ENCODE measurements around the gene DISC1. TPM values are rescaled to one million over a fixed set of nuclear protein-coding genes. Genes with fewer than 3 reads are reported as not detected.
A peak's percentile ranks its signal among the peaks of the same experiment; 100 is the strongest.

DISC1 gene
- total RNA-seq, 1 donor from 2014 or later: 3.5 TPM

- intact Hi-C loops (cut with micrococcal nuclease): loop anchor here (10.0 kb wide), 1 partner anchor 442 kb away; no protein-coding TSS in a partner anchor
- H3K9me3 ChIP-seq (replicated peaks): no peaks in the 10 kb centered on the region
- no peak overlapping the region for H3K4me3 ChIP-seq
- DNase-seq: peak; percentile 33
- no peaks in the 10 kb centered on the region for H3K36me3 ChIP-seq
- TF ChIP-seq, protein P1, sequence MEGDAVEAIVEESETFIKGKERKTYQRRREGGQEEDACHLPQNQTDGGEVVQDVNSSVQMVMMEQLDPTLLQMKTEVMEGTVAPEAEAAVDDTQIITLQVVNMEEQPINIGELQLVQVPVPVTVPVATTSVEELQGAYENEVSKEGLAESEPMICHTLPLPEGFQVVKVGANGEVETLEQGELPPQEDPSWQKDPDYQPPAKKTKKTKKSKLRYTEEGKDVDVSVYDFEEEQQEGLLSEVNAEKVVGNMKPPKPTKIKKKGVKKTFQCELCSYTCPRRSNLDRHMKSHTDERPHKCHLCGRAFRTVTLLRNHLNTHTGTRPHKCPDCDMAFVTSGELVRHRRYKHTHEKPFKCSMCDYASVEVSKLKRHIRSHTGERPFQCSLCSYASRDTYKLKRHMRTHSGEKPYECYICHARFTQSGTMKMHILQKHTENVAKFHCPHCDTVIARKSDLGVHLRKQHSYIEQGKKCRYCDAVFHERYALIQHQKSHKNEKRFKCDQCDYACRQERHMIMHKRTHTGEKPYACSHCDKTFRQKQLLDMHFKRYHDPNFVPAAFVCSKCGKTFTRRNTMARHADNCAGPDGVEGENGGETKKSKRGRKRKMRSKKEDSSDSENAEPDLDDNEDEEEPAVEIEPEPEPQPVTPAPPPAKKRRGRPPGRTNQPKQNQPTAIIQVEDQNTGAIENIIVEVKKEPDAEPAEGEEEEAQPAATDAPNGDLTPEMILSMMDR (IDR thresholded peaks at IDR 0.05; ENCODE audit: borderline replicate concordance): no peak
- H3K27ac ChIP-seq (replicated peaks): peak overlapping the region; percentile 72
- H3K4me1 ChIP-seq: peaks cover 54% of the 10 kb centered on the region
- no peaks in the 10 kb centered on the region for H3K27me3 ChIP-seq (ENCODE audit: low read depth)
Observed at GRCh38 chr1:231862611-231863010, 236.0 kb downstream of the DISC1 start.

DNA sequence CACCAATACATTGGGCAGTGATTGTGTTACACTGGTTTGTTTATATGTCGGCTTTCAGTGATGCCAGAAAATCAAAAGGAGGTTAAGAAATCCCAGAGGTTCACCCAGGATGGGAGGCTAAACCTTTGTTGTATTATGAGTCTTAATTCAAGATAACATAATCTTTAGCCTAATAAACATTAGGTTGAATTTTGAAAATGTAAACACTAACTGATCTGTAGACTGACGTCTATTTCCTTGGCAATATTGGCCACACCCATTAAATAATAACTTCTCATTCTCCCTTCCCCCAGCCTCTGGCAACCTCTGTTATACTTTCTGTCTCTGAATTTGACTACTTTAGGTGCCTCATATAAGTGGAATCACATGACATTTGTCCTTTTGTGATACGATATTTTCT is 238.7 kb downstream of the DISC1 start:
- intact Hi-C loops (cut with micrococcal nuclease): loop anchor here (10.0 kb wide), 1 partner anchor 439 kb away; no protein-coding TSS in a partner anchor
- DNase-seq: no peak
- TF ChIP-seq, protein P1 (IDR thresholded peaks at IDR 0.05; ENCODE audit: borderline replicate concordance): no peak
- Histone ChIP-seq H3K27me3 (ENCODE audit: low read depth) (no peaks in the 10 kb centered on the region), H3K4me1 (peaks cover 60% of the 10 kb centered on the region), H3K27ac (replicated peaks) (no peak overlapping the region), H3K9me3 (replicated peaks) (no peaks in the 10 kb centered on the region), H3K36me3 (no peaks in the 10 kb centered on the region), H3K4me3 (no peak overlapping the region)

DNA sequence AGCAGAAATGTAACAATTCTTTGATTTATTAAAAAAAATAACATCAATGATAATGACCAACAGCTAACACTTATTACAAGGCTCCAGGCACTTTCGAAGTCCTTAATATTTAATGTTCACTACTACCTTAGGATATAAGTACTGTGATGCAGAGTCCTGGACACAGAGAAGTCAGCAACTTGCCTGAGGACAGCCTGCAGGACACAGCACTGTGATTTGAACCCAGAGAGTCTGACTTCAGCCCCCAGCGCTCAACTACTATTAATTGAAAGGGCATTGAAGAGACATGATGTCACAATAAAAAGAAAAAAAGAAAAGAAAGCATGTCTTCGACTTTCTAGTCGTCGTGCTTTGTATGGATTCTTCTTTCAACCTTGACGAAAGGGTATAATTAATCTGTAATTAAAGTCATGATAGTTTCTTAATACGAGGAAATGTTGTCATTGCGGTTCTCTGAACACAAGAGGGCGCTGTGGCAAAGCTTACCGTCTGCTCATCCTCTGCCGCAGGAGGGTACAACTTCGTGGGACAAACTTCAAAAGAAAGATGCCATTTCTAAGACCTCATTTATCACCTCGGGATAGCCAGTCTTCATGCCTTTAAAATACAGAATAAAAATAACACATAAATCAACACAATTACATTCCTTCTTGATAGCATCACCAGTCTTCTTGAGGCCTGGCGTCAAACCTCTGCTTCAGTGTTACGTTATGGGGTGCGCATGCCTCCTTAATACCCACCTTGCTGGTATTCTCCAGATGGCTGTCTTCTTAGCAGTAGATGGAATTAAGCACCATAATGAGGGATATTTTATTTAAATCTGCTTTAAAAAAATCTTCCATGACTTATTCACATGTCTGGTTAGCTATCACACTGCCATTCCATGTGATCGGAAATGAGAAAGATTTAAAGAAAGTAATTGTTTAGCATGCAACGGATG is 240.1 kb downstream of the DISC1 start:
- Histone ChIP-seq H3K4me3 (no peak overlapping the region), H3K27ac (replicated peaks) (no peak overlapping the region), H3K36me3 (no peaks in the 10 kb centered on the region), H3K4me1 (peaks cover 48% of the 10 kb centered on the region), H3K27me3 (ENCODE audit: low read depth) (no peaks in the 10 kb centered on the region), H3K9me3 (replicated peaks) (no peaks in the 10 kb centered on the region)
- peak; percentile 38 for DNase-seq
- intact Hi-C loops (cut with micrococcal nuclease): loop anchor here (10.0 kb wide), 1 partner anchor 438 kb away; no protein-coding TSS in a partner anchor
- TF ChIP-seq, protein P1 (IDR thresholded peaks at IDR 0.05; ENCODE audit: borderline replicate concordance): peak; percentile 91

GRCh38 chr1:231867607-231868006 is 241.0 kb downstream of the DISC1 start:
- no peaks in the 10 kb centered on the region for H3K36me3 ChIP-seq
- peaks cover 39% of the 10 kb centered on the region for H3K4me1 ChIP-seq
- no peak overlapping the region for H3K27ac ChIP-seq (replicated peaks)
- H3K27me3 ChIP-seq (ENCODE audit: low read depth): no peaks in the 10 kb centered on the region
- TF ChIP-seq, protein P1 (IDR thresholded peaks at IDR 0.05; ENCODE audit: borderline replicate concordance): no peak
- no peak overlapping the region for H3K4me3 ChIP-seq
- intact Hi-C loops (cut with micrococcal nuclease): loop anchor here (10.0 kb wide), 1 partner anchor 437 kb away; no protein-coding TSS in a partner anchor
- no peaks in the 10 kb centered on the region for H3K9me3 ChIP-seq (replicated peaks)
- no peak for DNase-seq

GRCh38 chr1:231869364-231869763 is 242.8 kb downstream of the DISC1 start:
- Histone ChIP-seq H3K4me3 (no peak overlapping the region), H3K36me3 (no peaks in the 10 kb centered on the region), H3K27me3 (ENCODE audit: low read depth) (no peaks in the 10 kb centered on the region), H3K4me1 (peaks cover 35% of the 10 kb centered on the region), H3K9me3 (replicated peaks) (no peaks in the 10 kb centered on the region), H3K27ac (replicated peaks) (no peak overlapping the region)
- intact Hi-C loops (cut with micrococcal nuclease): loop anchor here (10.0 kb wide), 1 partner anchor 435 kb away; no protein-coding TSS in a partner anchor
- DNase-seq: no peak
- TF ChIP-seq, protein P1 (IDR thresholded peaks at IDR 0.05; ENCODE audit: borderline replicate concordance): no peak
